H1 (cell line): ENCODE data around the gene PPARA. TPM values are rescaled to one million over a fixed set of nuclear protein-coding genes. Genes with fewer than 3 reads are reported as not detected.

Experiments used
- ASH2L ChIP-seq: fragments of 200-600, 300-600 bp; sonication (generic); IDR thresholded peaks from one replicate; pipeline ENCODE4 v1.7.1; 2017; ENCODE audit warnings: low read length
- ATF3 ChIP-seq: IDR thresholded peaks from 2 replicates; pipeline ENCODE4 v1.6.1; 2011; ENCODE audit warnings: low read depth, mild to moderate bottlenecking, low read length; ENCODE audit not compliant: insufficient read depth
- BCL11A ChIP-seq, 2 experiments: IDR thresholded peaks; one replicate each; pipeline ENCODE4 v1.6.1; 2011; ENCODE audit warnings: low read depth in 2 of 2, low read length in 2 of 2, mild to moderate bottlenecking in 2 of 2
- CBX5 ChIP-seq: fragments of 300-800, 300-1000 bp; sonication (generic); IDR thresholded peaks from 2 replicates; pipeline ENCODE4 v1.7.1; 2016; ENCODE audit warnings: antibody characterized with exemption, low read length, low read depth
- CHD1 ChIP-seq: IDR thresholded peaks from 2 replicates; pipeline ENCODE4 v1.6.1; 2012; ENCODE audit warnings: low read depth, low read length, improper control_type of control experiment
- EP300 ChIP-seq, 2 experiments: IDR thresholded peaks; 1 replicate in 1 of 2; 2 replicates in 1 of 2; pipeline ENCODE4 v1.6.1; 2011 to 2012; ENCODE audit warnings: low read depth in 2 of 2, low read length in 2 of 2, mild to moderate bottlenecking in 2 of 2, borderline replicate concordance in 1 of 2, inconsistent platforms in 1 of 2, moderate library complexity in 1 of 2
- HDAC6 ChIP-seq: IDR thresholded peaks from one replicate; pipeline ENCODE4 v1.7.1; 2012; ENCODE audit warnings: low read depth, mild to moderate bottlenecking, inconsistent platforms, low read length, moderate library complexity
- KDM5A ChIP-seq: fragments of 200-600 bp; IDR thresholded peaks from 2 replicates; pipeline ENCODE4 v1.7.1; 2012; ENCODE audit warnings: mild to moderate bottlenecking, low read length, inconsistent platforms, mixed read lengths
- PHF8 ChIP-seq: fragments of 200-600 bp; sonication (generic); conservative IDR thresholded peaks from 2 replicates; pipeline ENCODE4 v1.7.1; 2012; ENCODE audit warnings: low read depth, mild to moderate bottlenecking, inconsistent platforms, low read length, moderate library complexity
- POLR2AphosphoS5 ChIP-seq: IDR thresholded peaks from 2 replicates; pipeline ENCODE4 v1.6.1; 2011; ENCODE audit warnings: low read depth, low read length
- polyA plus RNA-seq, 7 experiments: library from polyadenylated mRNA; depleted of rRNA in 3 of 7; stranded (reverse) in 5 of 7; unstranded in 2 of 7; fragments of >200 nt in 5 of 7; fragments of 200-250 nt in 2 of 7; gene quantifications; 1 replicate in 5 of 7; 2 replicates in 1 of 7; 4 replicates in 1 of 7; pipeline versions ENCODE4 v1.2.1 to v1.2.3, GENCODE V29; 2011 to 2013; ENCODE audit warnings: missing spikeins in 2 of 7, mixed read lengths in 2 of 7
- total RNA-seq: library from RNA; stranded (reverse); fragmentation: NEBNext Ultra II Directional; extraction: Animal tissue kit (Norgen Biotek cat#: 25700); gene quantifications from 2 replicates; pipeline ENCODE4 v1.2.1, GENCODE V29; 2021

PPARA gene
- total and polyA plus RNA-seq, 2 of the 8 experiments (the other 6 are each of a cell fraction or from before 2014, with no cell fraction given): 3.1 to 8.2 TPM

- TF ChIP-seq BCL11A (IDR thresholded peaks at IDR 0.05; ENCODE audit: low read depth in 2 of 2, low read length in 2 of 2) (no peak), ASH2L (no peak), HDAC6 (no peak), EP300 (IDR thresholded peaks at IDR 0.05; ENCODE audit: borderline replicate concordance in 1 of 2, low read depth in 2 of 2, low read length in 2 of 2) (no peak), PHF8 (no peak), ATF3 (no peak), CHD1 (no peak), CBX5 (no peak), POLR2AphosphoS5 (no peak), KDM5A (no peak)
- TF ChIP-seq, all 59 proteins: peak for 0
Measured at GRCh38 chr22:46241396-46242007, 91.2 kb downstream of the PPARA start (continued).
